GM19043 (cell line): ENCODE results near the gene DDX56.

ENCODE experiments used
- ATAC-seq: cut with Tn5 transposase; IDR thresholded peaks from one replicate; pipeline ENCODE4 v1.9.1; 2021; ENCODE audit warnings: low read depth; ENCODE audit not compliant: unreplicated experiment

The DDX56 gene

GRCh38 chr7:44537442-44537841 lies 36.3 kb downstream of the DDX56 start:
- ATAC-seq: no peak

GRCh38 chr7:44536090-44536489 lies 37.6 kb downstream of the DDX56 start:
- no peak for ATAC-seq

- no peak for ATAC-seq
Measured at GRCh38 chr7:44535348-44536064, 38.2 kb downstream of the DDX56 start.

DNA sequence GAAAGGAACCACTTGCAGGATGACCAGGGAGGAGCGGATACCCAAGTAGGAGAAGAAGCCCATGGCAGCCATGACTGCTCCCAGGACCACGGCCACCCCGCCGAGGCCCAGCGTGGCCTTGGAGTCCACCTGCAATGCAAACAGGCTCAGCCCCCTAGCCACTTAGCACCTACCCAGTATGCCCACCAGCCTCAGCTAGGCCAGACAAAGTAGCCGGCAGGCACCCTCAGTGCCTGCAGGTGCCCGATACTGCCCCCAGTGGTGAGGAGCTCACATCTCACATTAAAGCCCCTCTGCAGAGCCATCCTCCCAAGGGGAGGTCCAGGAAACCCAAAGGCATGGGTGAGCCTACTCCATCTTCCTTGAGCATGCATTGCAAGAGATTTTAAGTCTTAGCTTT lies 39.2 kb downstream of the DDX56 start:
- no peak for ATAC-seq

GRCh38 chr7:44534087-44534486 lies 39.6 kb downstream of the DDX56 start:
- ATAC-seq: no peak

- ATAC-seq: no peak
Measured at GRCh38 chr7:44533301-44534055, 40.2 kb downstream of the DDX56 start.

GRCh38 chr7:44531421-44532380 lies 42.0 kb downstream of the DDX56 start:
- ATAC-seq: no peak

DNA sequence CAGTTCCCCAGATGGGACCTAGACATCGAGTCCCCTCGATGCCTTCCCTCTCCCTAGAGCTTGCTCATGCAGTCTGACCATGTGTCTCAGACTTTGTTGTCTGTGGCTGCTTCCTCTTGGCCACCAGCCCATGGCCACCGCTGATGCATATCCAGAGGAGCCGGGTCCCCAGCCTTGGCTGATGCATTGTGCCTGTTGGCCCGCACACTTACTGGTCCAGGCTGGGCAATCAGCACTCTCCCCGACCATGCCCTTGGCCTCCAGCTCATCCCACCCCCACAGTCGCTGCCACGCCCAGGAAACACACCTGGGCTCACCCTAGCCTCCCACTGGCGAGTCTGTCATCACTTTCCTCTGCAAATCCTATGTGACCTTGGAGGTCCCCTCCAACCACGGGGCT lies 42.7 kb downstream of the DDX56 start:
- no peak for ATAC-seq

DNA sequence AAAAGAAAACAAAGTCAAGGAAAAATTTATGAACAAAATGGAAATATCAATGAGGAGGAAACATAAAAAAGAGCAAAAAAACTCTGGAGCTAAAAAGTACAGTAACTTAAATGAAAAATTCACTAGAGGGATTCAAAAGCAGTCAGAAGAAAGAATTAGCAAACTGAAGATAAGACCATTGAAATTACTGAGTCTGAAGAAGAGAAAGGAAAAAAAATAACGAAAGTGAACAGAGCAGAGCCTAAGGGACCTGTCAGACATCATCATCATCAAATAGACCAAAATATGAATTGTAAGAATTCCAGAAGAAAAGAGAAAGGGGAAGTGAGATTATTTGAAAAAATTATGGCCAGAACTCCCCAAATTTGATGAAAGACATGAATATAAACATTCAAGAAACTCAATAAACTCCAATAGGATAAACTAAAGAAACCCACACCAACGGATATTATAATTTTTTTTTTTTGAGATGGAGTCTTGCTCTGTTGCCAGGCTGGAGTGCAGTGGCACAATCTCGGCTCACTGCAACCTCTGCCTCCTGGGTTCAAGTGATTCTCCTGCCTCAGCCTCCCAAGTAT lies 48.8 kb downstream of the DDX56 start:
- ATAC-seq: no peak

- ATAC-seq: no peak
Measured at GRCh38 chr7:44522315-44522714, 51.4 kb downstream of the DDX56 start.

GRCh38 chr7:44521347-44522095 lies 52.2 kb downstream of the DDX56 start:
- no peak for ATAC-seq

- ATAC-seq: no peak
Measured at GRCh38 chr7:44520574-44520973, 53.1 kb downstream of the DDX56 start.

- ATAC-seq: no peak
Measured at GRCh38 chr7:44519546-44519945, 54.2 kb downstream of the DDX56 start.

DNA sequence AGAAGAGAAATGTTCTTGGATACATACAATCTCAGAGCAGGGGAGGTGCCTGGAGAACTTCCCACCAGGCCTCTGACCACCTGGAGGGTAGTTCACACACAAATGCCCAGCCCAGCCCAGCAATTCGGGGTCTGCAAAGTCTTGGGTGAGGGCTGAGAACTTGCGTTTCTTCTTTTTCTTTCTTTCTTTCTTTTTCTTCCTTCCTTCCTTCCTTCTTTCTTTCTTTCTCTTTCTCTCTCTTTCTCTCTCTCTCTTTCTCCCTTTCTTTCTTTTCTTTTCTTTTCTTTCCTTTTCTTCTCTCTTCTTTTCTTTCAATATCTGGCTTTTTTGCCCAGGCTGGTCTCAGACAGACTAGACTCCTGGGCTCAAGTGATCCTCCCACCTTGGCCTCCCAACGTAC lies 54.9 kb downstream of the DDX56 start:
- no peak for ATAC-seq

DNA sequence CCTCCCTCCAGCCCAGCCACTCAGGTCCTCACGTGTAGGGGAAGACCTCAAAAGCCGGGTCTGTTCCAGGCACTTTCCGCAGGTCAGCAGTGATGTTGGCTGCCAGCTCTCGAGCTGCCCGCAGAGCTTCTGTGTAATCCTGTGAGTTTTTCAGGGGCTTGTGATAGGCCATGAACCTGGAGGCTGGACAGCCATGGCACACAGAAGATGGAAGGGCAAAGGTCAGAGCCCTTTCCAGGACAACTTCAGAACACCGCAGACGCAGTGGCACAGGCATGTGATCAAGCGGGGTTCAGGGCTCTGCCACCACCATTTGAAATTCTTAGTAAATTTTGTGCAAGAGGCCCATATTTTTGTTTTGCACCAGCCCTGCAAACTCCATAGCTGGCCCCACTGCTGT lies 56.5 kb downstream of the DDX56 start:
- no peak for ATAC-seq
